Stimulated activated memory B cell treated with anti-CD40 and anti-IgM and Interleukin-4, amounts not matched to agents 10 μg/mL and 1 μg/mL and 100 μg/mL, for 72 hours (primary cell): ENCODE results near the gene GAS2L2.
"Not testable (repeated sequence)": the region's sequence is repeated elsewhere in the genome, so short reads cannot be mapped to it uniquely, and the experiment has no call there.

Experiments
- ATAC-seq: fragments of 150-1000 bp; cut with Tn5 transposase; 2 replicates; pipeline ENCODE4 v1.10.0; 2021
- H3K27ac Mint-ChIP-seq: one replicate; pipeline ENCODE4 v1.8.0; 2022; ENCODE audit warnings: mild to moderate bottlenecking, mixed read lengths
- H3K27me3 Mint-ChIP-seq: one replicate; pipeline ENCODE4 v1.8.0; 2022; ENCODE audit warnings: mixed read lengths
- H3K36me3 Mint-ChIP-seq: one replicate; pipeline ENCODE4 v1.8.0; 2022; ENCODE audit warnings: mixed read lengths
- H3K4me1 Mint-ChIP-seq: one replicate; pipeline ENCODE4 v1.8.0; 2022; ENCODE audit warnings: mixed read lengths
- H3K4me3 Mint-ChIP-seq: one replicate; pipeline ENCODE4 v1.8.0; 2022; ENCODE audit warnings: mild to moderate bottlenecking, moderate library complexity, mixed read lengths
- H3K9me3 Mint-ChIP-seq: one replicate; pipeline ENCODE4 v1.8.0; 2022; ENCODE audit warnings: mixed read lengths

The GAS2L2 gene

DNA sequence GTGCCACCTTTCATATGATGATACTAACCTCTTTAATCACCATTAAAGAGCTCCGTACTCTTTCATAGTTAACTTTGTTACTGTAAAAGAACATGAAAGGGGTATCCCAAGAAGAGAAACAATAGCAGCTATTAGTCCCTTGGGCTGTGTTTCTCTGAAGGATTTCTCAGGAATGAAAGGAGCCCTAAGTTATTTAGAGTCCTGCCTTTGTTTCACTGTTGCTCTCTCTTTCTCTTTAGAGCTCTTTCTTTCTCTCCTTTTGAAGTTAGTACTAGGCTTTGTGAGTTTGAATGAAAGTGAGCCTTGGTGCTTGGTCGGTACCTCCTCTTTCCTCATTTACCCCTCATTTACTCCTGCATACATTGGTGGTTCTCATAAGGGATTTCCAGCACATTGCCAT is 42.1 kb downstream of the GAS2L2 start:
- H3K27ac Mint-ChIP-seq: no peak overlapping the region
- no peaks in the 10 kb centered on the region for H3K9me3 Mint-ChIP-seq
- ATAC-seq: no peak
- peaks cover 33% of the 10 kb centered on the region for H3K36me3 Mint-ChIP-seq
- H3K4me1 Mint-ChIP-seq: peaks cover 28% of the 10 kb centered on the region
- H3K27me3 Mint-ChIP-seq: no peaks in the 10 kb centered on the region
- H3K4me3 Mint-ChIP-seq: no peak overlapping the region

DNA sequence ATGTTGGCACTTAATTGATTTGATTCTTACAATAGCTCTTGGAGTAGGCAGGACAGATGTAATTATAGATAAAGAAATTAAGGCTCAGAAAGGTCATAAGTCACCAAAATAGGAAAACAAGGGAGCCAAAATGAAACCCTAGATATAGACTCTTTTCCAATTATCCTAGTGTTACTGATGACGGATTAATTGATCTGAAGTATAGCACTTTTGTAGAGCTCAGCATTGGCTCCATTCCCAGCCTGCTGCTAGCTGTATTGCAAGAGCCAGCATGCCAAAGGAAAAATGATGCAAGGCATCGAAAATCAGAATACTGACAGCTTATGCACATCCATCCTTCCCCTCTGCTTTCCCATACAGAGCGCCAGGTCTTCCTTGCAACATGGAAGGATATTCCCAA is 43.2 kb downstream of the GAS2L2 start:
- H3K27ac Mint-ChIP-seq: no peak overlapping the region
- no peak for ATAC-seq
- peaks cover 36% of the 10 kb centered on the region for H3K4me1 Mint-ChIP-seq
- peaks cover 42% of the 10 kb centered on the region for H3K36me3 Mint-ChIP-seq
- no peaks in the 10 kb centered on the region for H3K9me3 Mint-ChIP-seq
- no peak overlapping the region for H3K4me3 Mint-ChIP-seq
- H3K27me3 Mint-ChIP-seq: no peaks in the 10 kb centered on the region

DNA sequence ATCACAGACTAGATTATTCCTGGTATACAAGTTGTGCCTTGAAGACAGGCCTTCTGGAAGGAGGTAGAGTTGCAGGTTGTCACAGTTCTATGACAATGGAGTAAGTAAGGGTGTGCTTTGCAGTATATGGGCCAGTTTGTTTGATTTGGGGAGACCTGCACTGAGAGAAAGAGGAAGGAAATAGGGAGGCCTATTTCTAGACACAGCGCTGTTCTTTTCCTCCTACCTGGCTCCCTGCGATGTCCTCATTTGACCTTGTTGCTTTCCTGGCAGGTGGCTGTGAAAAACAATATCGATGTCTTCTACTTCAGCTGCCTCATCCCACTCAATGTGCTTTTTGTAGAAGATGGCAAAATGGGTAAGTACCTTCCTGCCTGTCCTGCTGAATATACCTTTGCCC is 44.1 kb downstream of the GAS2L2 start:
- H3K27me3 Mint-ChIP-seq: no peaks in the 10 kb centered on the region
- peaks cover 45% of the 10 kb centered on the region for H3K36me3 Mint-ChIP-seq
- no peak overlapping the region for H3K4me3 Mint-ChIP-seq
- no peak overlapping the region for H3K27ac Mint-ChIP-seq
- peaks cover 39% of the 10 kb centered on the region for H3K4me1 Mint-ChIP-seq
- peak; percentile 51 for ATAC-seq
- H3K9me3 Mint-ChIP-seq: no peaks in the 10 kb centered on the region

DNA sequence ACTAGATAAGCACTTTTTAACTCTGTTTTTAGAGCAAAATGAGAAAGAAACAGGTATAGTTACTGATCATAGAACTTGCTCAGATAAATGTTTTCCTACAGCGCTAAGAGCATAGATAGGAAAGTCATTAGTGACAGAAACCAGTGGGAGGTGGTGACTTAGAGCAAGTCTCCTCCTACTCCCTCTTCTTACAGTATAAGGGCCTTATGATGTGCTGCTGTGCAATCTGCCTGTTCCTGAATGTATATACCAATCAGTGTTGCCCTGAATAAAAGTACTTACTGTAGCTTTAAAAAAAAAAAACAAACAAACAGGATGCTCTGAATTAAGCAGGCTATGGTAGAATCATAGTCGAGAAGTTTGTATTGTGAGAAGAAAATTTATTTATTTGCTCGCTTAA is 44.9 kb downstream of the GAS2L2 start:
- Mint-ChIP-seq H3K27me3 (no peaks in the 10 kb centered on the region), H3K9me3 (no peaks in the 10 kb centered on the region), H3K27ac (peak overlapping the region; percentile 13), H3K4me3 (no peak overlapping the region), H3K4me1 (peaks cover 39% of the 10 kb centered on the region), H3K36me3 (peaks cover 45% of the 10 kb centered on the region)
- ATAC-seq: no peak

DNA sequence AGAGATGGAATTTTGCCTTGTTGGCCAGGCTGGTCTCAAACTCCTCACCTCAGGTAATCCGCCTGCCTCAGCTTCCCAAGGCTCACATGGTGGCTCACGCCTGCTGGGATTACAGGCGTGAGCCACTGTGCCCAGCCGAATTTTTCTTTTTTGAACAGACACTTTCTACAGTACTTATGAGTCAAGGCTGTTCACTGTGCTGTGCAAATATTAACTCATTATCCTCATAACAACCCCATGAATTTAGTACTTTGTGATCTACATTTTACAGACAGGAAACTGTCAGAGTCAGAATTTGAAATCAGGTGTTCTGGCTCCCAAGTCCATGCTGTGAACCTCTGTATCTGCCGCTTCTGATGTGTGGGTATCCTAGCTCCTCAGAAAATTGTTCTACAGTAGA is 47.3 kb downstream of the GAS2L2 start:
- no peak for ATAC-seq
- no peak overlapping the region for H3K27ac Mint-ChIP-seq
- no peak overlapping the region for H3K4me3 Mint-ChIP-seq
- peaks cover 39% of the 10 kb centered on the region for H3K4me1 Mint-ChIP-seq
- no peaks in the 10 kb centered on the region for H3K27me3 Mint-ChIP-seq
- H3K9me3 Mint-ChIP-seq: peaks cover 7% of the 10 kb centered on the region
- H3K36me3 Mint-ChIP-seq: peaks cover 56% of the 10 kb centered on the region

DNA sequence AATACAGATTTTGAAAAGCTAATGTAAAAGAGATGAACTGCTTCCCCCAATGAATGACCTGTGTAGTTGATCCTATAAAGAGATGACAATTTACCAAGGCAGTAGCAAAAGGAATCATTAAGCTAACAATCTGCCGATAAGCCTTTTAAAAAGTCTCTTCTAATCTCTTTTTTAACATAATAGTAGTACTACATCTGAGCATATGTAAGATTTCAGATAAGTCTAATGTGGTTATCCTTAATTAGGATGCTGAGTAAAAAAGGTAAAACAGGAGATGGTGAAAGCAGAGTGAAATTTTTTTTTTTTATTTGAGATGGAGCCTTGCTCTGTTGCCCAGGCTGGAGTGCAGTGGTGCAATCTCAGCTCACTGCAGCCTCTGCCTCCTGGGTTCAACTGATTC is 47.8 kb downstream of the GAS2L2 start:
- peaks cover 7% of the 10 kb centered on the region for H3K9me3 Mint-ChIP-seq
- H3K27me3 Mint-ChIP-seq: no peaks in the 10 kb centered on the region
- H3K27ac Mint-ChIP-seq: no peak overlapping the region
- peaks cover 53% of the 10 kb centered on the region for H3K36me3 Mint-ChIP-seq
- no peak for ATAC-seq
- H3K4me3 Mint-ChIP-seq: no peak overlapping the region
- H3K4me1 Mint-ChIP-seq: peaks cover 39% of the 10 kb centered on the region

DNA sequence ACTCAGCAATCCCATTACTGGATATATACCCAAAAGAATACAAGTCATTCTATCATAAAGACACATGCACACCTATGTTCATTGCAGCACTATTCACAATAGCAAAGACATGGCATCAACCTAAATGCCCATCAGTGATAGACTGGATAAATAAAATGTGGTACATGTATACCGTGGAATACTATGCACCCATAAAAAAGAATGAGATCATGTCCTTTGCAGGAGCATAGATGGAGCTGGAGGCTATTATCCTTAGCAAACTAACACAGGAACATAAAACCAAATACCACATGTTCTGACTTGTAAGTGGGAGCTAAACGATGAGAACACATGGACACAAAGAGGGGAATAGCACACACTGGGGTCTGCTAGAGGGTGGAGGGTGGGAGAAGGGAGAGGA is 49.7 kb downstream of the GAS2L2 start:
- H3K36me3 Mint-ChIP-seq: peaks cover 58% of the 10 kb centered on the region
- peaks cover 29% of the 10 kb centered on the region for H3K4me1 Mint-ChIP-seq
- H3K27ac Mint-ChIP-seq, ATAC-seq, H3K9me3 Mint-ChIP-seq, H3K4me3 Mint-ChIP-seq, H3K27me3 Mint-ChIP-seq: not testable (repeated sequence)

DNA sequence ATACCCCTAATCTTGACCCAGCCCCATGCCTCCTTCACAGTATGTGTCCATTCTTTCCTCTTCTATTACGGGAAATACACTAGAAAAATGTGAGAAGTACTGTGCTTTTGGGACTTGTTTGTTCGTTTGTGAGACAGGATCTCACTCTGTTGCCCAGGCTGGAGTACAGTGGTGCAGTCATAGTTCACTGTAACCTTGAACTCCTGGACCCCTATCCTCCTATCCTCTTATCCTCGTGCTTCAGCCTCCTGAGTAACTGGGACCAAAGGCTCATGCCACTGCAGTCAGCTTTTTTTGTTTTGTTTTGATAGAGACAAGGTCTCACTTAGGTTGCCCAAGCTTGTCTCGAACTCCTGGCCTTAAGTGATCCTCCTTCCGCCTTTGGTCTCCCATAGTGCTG is 51.5 kb downstream of the GAS2L2 start:
- peaks cover 12% of the 10 kb centered on the region for H3K4me1 Mint-ChIP-seq
- H3K27me3 Mint-ChIP-seq: no peaks in the 10 kb centered on the region
- peaks cover 7% of the 10 kb centered on the region for H3K9me3 Mint-ChIP-seq
- no peak overlapping the region for H3K4me3 Mint-ChIP-seq
- ATAC-seq: no peak
- peak overlapping the region; percentile 18 for H3K27ac Mint-ChIP-seq
- H3K36me3 Mint-ChIP-seq: peaks cover 52% of the 10 kb centered on the region

DNA sequence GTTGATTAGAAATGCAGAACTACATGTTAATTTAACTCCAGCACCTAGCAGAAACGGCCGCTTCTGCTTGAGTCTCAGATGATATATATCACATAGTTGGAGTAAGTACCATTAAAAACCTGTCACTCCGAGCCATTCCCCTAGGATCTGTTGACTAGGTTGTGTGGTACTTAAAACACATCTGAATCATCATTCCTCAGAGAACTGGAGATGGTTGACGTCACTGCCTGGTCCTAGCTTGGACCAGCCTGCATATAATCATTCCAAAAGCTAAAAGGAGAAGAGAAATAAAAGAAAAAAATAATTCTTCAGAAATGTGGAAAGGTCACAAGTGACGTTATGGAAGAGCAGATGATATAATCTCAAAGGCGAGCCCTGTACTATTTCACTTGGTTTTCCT is 52.9 kb downstream of the GAS2L2 start:
- Mint-ChIP-seq H3K27ac (no peak overlapping the region), H3K4me1 (peaks cover 6% of the 10 kb centered on the region), H3K9me3 (peaks cover 7% of the 10 kb centered on the region), H3K27me3 (no peaks in the 10 kb centered on the region), H3K36me3 (peaks cover 54% of the 10 kb centered on the region), H3K4me3 (no peak overlapping the region)
- ATAC-seq: no peak

DNA sequence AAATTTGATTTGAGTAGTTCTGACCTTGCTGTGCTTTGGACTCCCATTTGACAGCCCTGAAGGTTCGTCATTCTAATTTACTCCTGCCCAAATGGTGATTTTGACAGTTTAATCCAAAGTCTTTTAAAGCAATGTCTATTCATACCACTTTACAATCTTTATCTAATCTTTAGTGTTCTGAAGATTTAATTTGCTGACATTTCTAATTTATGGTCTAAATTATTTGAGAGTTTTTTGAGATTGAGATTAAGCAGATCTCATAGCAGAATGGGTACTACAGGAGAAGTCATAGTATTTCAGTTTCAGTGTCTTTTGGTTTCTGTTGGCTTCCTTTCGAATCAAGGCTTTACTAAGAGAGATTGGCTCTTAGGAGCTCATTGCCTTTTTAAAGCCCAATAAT is 54.2 kb downstream of the GAS2L2 start:
- no peak for ATAC-seq
- no peaks in the 10 kb centered on the region for H3K27me3 Mint-ChIP-seq
- H3K4me3 Mint-ChIP-seq: no peak overlapping the region
- no peaks in the 10 kb centered on the region for H3K4me1 Mint-ChIP-seq
- H3K27ac Mint-ChIP-seq: no peak overlapping the region
- H3K9me3 Mint-ChIP-seq: peaks cover 7% of the 10 kb centered on the region
- H3K36me3 Mint-ChIP-seq: peaks cover 48% of the 10 kb centered on the region

DNA sequence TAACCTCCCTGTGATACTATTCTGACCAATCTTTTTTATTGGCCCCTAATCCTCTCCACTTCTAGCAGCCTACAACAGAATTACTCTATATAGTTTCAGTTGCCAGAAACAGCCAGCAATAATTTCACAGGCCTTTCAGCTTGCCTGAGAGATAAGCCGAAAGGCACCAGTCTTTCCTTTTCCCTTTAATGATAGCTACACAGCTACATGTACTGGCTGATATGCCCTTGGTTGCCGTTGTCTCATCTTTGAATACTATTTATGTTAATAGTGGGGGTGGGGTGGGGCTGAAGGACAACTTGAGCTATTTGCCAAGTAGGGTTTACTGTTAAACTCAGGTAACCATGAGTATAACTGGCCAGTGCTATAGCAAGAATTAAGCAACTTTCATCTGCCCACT is 57.4 kb downstream of the GAS2L2 start:
- no peaks in the 10 kb centered on the region for H3K9me3 Mint-ChIP-seq
- no peaks in the 10 kb centered on the region for H3K4me1 Mint-ChIP-seq
- H3K27me3 Mint-ChIP-seq: no peaks in the 10 kb centered on the region
- H3K27ac Mint-ChIP-seq: no peak overlapping the region
- no peak for ATAC-seq
- peaks cover 29% of the 10 kb centered on the region for H3K36me3 Mint-ChIP-seq
- no peak overlapping the region for H3K4me3 Mint-ChIP-seq

DNA sequence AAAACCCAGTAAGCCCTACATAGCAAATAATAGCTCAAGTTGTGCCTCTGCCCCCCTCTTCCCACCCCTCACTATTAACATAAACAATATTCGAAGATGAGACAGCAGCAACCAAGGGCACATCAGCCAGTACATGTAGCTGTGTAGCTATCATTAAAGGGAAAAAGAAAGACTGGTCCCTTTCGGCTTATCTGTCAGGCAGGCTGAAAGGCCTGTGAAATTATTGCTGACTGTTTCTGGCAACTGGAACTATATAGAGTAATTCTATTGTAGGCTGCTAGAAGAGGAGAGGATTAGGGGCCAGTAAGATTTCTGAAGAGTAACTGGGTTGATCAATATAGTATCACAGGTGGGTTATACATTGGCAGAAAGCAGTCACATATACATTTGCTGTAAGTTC is 58.1 kb downstream of the GAS2L2 start:
- ATAC-seq: no peak
- Mint-ChIP-seq H3K36me3 (peaks cover 31% of the 10 kb centered on the region), H3K4me3 (no peak overlapping the region)

More for the DNA sequence above, 58.1 kb downstream of the GAS2L2 start:
- Mint-ChIP-seq H3K27me3 (no peaks in the 10 kb centered on the region), H3K9me3 (peaks cover 1% of the 10 kb centered on the region), H3K27ac (no peak overlapping the region), H3K4me1 (no peaks in the 10 kb centered on the region)
